ENCODE data around the gene IGSF21. TPM values are rescaled to one million over a fixed set of nuclear protein-coding genes. Genes with fewer than 3 reads are reported as not detected.

Gene IGSF21
- total RNA-seq, 4 donors from 2014 or later, result not detected

DNA sequence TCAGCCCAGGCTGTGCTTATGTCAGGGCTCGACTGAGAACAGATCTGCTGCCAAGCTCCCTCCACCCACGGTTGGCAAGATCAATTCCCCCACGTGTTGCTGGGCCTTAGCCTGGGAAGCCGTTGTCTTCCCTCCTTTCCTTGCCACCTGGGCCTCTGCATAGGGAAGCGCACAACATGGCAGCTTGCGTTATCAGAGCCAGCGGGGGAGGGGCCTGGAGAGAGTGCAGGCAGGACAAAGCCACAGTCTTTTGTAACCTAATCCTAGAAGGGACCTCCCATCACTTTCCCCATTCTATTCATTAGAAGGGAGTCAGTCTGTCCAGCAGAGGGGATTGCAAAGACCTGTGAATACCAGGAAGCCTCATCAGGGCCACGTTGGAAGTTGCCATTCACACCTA is 17.0 kb upstream of the IGSF21 start:
- Histone ChIP-seq H3K27ac (no peak overlapping the region), H3K9me3 (no peaks in the 10 kb centered on the region), H3K4me1 (no peaks in the 10 kb centered on the region), H3K27me3 (no peaks in the 10 kb centered on the region), H3K36me3 (no peaks in the 10 kb centered on the region), H3K4me3 (no peak overlapping the region)
- TF ChIP-seq, protein P1, sequence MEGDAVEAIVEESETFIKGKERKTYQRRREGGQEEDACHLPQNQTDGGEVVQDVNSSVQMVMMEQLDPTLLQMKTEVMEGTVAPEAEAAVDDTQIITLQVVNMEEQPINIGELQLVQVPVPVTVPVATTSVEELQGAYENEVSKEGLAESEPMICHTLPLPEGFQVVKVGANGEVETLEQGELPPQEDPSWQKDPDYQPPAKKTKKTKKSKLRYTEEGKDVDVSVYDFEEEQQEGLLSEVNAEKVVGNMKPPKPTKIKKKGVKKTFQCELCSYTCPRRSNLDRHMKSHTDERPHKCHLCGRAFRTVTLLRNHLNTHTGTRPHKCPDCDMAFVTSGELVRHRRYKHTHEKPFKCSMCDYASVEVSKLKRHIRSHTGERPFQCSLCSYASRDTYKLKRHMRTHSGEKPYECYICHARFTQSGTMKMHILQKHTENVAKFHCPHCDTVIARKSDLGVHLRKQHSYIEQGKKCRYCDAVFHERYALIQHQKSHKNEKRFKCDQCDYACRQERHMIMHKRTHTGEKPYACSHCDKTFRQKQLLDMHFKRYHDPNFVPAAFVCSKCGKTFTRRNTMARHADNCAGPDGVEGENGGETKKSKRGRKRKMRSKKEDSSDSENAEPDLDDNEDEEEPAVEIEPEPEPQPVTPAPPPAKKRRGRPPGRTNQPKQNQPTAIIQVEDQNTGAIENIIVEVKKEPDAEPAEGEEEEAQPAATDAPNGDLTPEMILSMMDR (IDR thresholded peaks at IDR 0.05), result no peak
- TF ChIP-seq POLR2A (IDR thresholded peaks at IDR 0.05), result no peak
- no peak for DNase-seq

DNA sequence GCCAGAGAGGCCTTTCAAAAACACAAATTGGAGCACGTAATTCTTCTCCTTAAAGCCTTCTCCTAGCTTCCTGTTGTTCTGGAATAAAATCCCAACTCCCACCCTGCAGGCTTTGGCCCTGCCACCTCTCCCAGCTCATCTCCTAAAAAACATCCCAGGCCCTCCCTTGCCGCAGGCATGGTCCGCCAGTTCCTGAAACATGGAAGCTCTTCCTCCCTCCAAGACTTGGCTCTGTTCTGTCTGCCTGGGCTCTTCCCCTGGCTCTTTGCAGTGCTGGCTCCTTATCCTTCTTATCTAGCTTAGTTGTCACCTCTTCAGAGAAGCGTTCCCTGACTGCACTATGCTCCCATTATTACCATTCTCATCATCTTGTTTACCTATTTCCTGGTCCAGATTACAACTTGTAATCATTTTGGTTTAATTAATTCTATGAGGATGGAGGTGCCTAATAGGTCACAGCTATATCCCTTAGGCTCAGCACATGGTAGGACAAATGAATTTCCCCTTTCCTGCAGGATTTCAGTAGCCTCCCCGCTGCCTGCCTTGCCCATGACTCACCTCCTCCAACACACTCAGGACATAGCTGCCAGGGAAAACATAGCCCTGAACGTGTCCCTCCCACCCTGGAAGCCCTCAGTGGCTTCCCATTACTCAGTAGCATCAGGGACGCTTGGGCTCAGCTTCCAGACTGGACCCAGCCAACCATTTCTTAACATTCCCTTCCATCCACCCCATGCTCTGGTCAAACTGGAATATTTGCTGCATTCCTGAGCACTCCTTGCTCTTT is 15.7 kb upstream of the IGSF21 start:
- Histone ChIP-seq H3K4me1 (no peaks in the 10 kb centered on the region), H3K27me3 (no peaks in the 10 kb centered on the region), H3K4me3 (no peak overlapping the region), H3K36me3 (no peaks in the 10 kb centered on the region), H3K9me3 (no peaks in the 10 kb centered on the region), H3K27ac (no peak overlapping the region)
- DNase-seq, result no peak
- TF ChIP-seq, protein P1 (IDR thresholded peaks at IDR 0.05), result no peak
- no peak for TF ChIP-seq POLR2A (IDR thresholded peaks at IDR 0.05)

DNA sequence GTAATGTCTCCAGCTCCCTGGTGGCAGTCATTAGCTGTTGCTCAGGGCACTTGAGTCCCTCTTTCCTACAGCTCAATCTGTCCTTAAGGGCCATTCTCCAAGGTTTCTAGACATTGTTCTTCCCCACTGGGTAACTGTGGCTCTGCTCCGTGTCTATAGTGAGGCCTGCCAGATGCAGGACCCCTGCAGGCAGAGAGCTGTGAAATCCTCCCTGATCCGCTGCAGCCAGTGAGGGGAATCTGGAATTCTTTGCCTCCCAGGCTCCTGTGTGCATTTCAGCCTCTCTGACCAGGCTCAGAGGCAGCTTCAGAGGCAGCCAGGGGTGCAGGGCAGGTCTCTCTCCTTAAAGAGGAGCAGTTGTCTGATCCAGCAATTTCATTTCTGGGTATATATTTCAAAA is 14.4 kb upstream of the IGSF21 start:
- Histone ChIP-seq H3K27me3 (no peaks in the 10 kb centered on the region), H3K4me3 (no peak overlapping the region), H3K4me1 (no peaks in the 10 kb centered on the region), H3K36me3 (no peaks in the 10 kb centered on the region), H3K27ac (no peak overlapping the region), H3K9me3 (no peaks in the 10 kb centered on the region)
- no peak for DNase-seq
- no peak for TF ChIP-seq POLR2A (IDR thresholded peaks at IDR 0.05)
- TF ChIP-seq, protein P1 (IDR thresholded peaks at IDR 0.05), result no peak

DNA sequence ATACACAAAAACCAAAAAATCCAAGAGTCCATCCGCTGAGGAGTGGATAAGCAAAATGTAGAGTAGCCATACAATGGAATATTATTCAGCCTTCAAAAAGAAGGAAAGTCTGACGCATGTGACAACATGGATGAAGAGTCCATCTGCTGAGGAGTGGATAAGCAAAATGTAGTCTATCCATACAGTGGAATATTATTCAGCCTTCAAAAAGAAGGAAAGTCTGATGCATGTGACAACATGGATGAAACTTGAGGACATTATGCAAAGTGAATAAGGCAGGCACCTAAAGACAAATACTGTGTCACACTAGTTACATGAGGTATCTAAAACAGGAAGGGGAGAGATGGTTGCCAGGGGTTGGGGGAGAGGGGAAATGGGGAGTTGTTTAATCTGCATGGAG is 14.0 kb upstream of the IGSF21 start:
- Histone ChIP-seq H3K4me3 (no peak overlapping the region), H3K27me3 (no peaks in the 10 kb centered on the region), H3K9me3 (no peaks in the 10 kb centered on the region), H3K36me3 (no peaks in the 10 kb centered on the region), H3K27ac (no peak overlapping the region), H3K4me1 (no peaks in the 10 kb centered on the region)
- TF ChIP-seq POLR2A (IDR thresholded peaks at IDR 0.05), result no peak
- TF ChIP-seq, protein P1 (IDR thresholded peaks at IDR 0.05), result no peak
- DNase-seq, result no peak

DNA sequence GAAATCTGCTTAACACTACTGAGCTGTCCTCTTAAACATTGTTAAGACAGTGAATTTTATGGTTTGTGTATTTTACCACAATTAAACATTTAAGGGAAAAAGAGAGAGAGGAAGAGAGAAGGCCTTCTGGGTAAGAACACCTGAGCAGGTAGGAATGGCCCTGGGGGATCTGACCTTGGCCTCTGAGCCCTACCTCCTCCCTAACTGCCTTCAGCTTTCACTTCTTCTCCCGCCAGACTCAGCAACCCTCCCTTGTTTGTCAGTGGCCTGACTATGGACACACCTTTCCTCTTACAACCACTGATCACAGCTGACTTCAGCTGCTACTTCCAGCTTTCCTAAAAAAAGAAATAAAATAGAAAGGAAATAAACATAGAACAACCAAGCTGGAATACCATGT is 13.5 kb upstream of the IGSF21 start:
- no peaks in the 10 kb centered on the region for H3K4me1 ChIP-seq
- H3K9me3 ChIP-seq, result no peaks in the 10 kb centered on the region
- no peak for TF ChIP-seq POLR2A (IDR thresholded peaks at IDR 0.05)
- TF ChIP-seq, protein P1 (IDR thresholded peaks at IDR 0.05), result no peak
- DNase-seq, result no peak
- no peaks in the 10 kb centered on the region for H3K27me3 ChIP-seq
- no peak overlapping the region for H3K27ac ChIP-seq
- H3K36me3 ChIP-seq, result no peaks in the 10 kb centered on the region
- H3K4me3 ChIP-seq, result no peak overlapping the region
